SU-DHL-6 (cell line): ENCODE results near the gene EPAS1.

Experiments used
- CTCF ChIP-seq: fragments of 200-600 bp; sonication (generic); IDR thresholded peaks from one replicate; pipeline ENCODE4 v1.5.1; 2017; ENCODE audit warnings: antibody characterized with exemption, mild to moderate bottlenecking, low read length, moderate library complexity; ENCODE audit not compliant: insufficient read depth, poor library complexity, severe bottlenecking
- EZH2phosphoT487 ChIP-seq: fragments of 200-600 bp; sonication (generic), shearing (Covaris generic); conservative IDR thresholded peaks from 2 replicates; pipeline ENCODE4 v1.6.1; 2018; ENCODE audit warnings: mild to moderate bottlenecking, antibody characterized with exemption, low read length, moderate library complexity, mixed read lengths

DNA sequence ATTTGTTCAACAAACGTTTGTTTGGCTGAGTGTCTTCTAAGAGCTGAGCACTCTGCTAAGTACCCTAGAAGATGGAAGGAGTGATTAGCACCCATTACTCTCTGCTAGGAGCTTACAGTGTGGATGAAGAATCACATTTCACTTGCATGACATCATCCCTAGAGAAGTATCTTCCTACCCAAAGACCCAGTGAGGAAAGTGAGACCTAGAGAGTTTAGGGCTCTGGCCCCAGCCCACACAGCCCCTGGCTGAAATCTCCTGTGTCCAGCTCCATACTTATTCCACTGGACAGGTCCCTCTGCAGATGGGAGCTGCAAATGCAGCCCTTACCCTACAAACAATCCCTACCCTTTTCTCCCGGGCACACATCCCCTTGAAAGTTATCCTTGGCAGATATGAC lies 26.8 kb upstream of the EPAS1 start:
- TF ChIP-seq CTCF = no peak
- no peak for TF ChIP-seq EZH2phosphoT487
